HCT116 (cell line): Measurements from ENCODE around the gene IGFBPL1. TPM values are rescaled to one million over a fixed set of nuclear protein-coding genes. Genes with fewer than 3 reads are reported as not detected.

ENCODE experiments used
- ATAC-seq: fragments of 200-7000 bp; cut with Tn5 transposase; 2 replicates; pipeline ENCODE4 v1.9.1; 2020; ENCODE audit warnings: mild to moderate bottlenecking, moderate library complexity
- BruUV-seq: library from RNA; stranded (reverse); fragments of 400-500 nt; replicated peaks from 2 replicates; lab custom pipeline; 2021; lab: Mats Ljungman, UMichigan
- CTCF ChIA-PET: fragments of 300-600 bp; sonication (Branson Sonifier 250); formaldehyde crosslinking; loops from one replicate; lab custom pipeline; 2021; ENCODE audit warnings: antibody characterized with exemption; lab: Charles Lee
- POLR2A ChIA-PET: fragments of 300-600, 350-600 bp; sonication (Branson Sonifier 250); formaldehyde crosslinking; loops from one replicate; lab custom pipeline; 2021; ENCODE audit warnings: antibody characterized with exemption; lab: Charles Lee
- RAD21 ChIA-PET, 2 experiments: fragments of 300-600 bp; sonication (Branson Sonifier 250); formaldehyde crosslinking; loops; one replicate each; lab custom pipeline; 2023; ENCODE audit warnings: low total read pairs in 2 of 2; ENCODE audit not compliant: uncharacterized antibody in 2 of 2, unreplicated experiment in 2 of 2, low non-redundant PET in 1 of 2; lab: Charles Lee
- DNase-seq: peaks from one replicate; pipeline ENCODE4 v3.0.0-alpha.2; 2010; ENCODE audit warnings: low read depth, low spot score
- H2AFZ ChIP-seq: fragments of 200-600 bp; shearing (Covaris generic), sonication (generic); 2 replicates; pipeline ENCODE4 v1.6.1; 2017; ENCODE audit warnings: low read depth, mixed run types, mixed read lengths, antibody characterized with exemption, low read length; ENCODE audit not compliant: poor library complexity, severe bottlenecking
- H3K27ac ChIP-seq: 2 replicates; pipeline ENCODE4 v1.5.1; 2012; ENCODE audit warnings: low read depth, low read length
- H3K27me3 ChIP-seq: fragments of 200-600 bp; sonication (generic); 2 replicates; pipeline ENCODE4 v1.6.1; 2016; ENCODE audit warnings: mixed run types, low read length, mixed read lengths; ENCODE audit not compliant: insufficient read depth
- H3K36me3 ChIP-seq, 2 experiments: fragments of 200-500 bp in 1 of 2; fragments of 200-600 bp in 1 of 2; sonication (Bioruptor generic) in 1 of 2; sonication (generic) in 1 of 2; 2 replicates each; pipeline versions ENCODE4 v1.5.1 to v1.6.1; 2014 to 2016; ENCODE audit warnings: low read length in 2 of 2, inconsistent platforms in 1 of 2, mixed read lengths in 1 of 2, mixed run types in 1 of 2; ENCODE audit not compliant: insufficient read depth in 2 of 2, control insufficient read depth in 1 of 2
- H3K4me1 ChIP-seq, 2 experiments: fragments of 200-600 bp in 1 of 2; sonication (generic) in 1 of 2; 2 replicates each; pipeline versions ENCODE4 v1.5.1 to v1.6.1; 2012 to 2017; ENCODE audit warnings: low read length in 2 of 2, inconsistent platforms in 1 of 2, mild to moderate bottlenecking in 1 of 2, mixed read lengths in 1 of 2, mixed run types in 1 of 2, moderate library complexity in 1 of 2; ENCODE audit not compliant: insufficient read depth in 2 of 2, control insufficient read depth in 1 of 2
- H3K4me2 ChIP-seq: fragments of 200-600 bp; sonication (generic); 2 replicates; pipeline ENCODE4 v1.6.1; 2017; ENCODE audit warnings: mixed run types, low read length, mixed read lengths
- H3K4me3 ChIP-seq, 2 experiments: fragments of 200-600 bp in 1 of 2; sonication (generic) in 1 of 2; replicated peaks in 1 of 2; 2 replicates each; pipeline ENCODE4 v1.5.1; 2011 to 2016; ENCODE audit warnings: low read length in 2 of 2, control low read depth in 1 of 2, low read depth in 1 of 2, mild to moderate bottlenecking in 1 of 2, mixed read lengths in 1 of 2, mixed run types in 1 of 2
- H3K79me2 ChIP-seq: fragments of 200-600 bp; sonication (generic); 2 replicates; pipeline ENCODE4 v1.6.1; 2017; ENCODE audit warnings: mild to moderate bottlenecking, mixed run types, low read length, moderate library complexity, mixed read lengths; ENCODE audit not compliant: insufficient read depth
- H3K9ac ChIP-seq: fragments of 200-600 bp; sonication (generic); 2 replicates; pipeline ENCODE4 v1.6.1; 2016; ENCODE audit warnings: low read length, mixed read lengths
- H3K9me2 ChIP-seq: fragments of 200-600 bp; sonication (generic), shearing (Covaris generic); 2 replicates; pipeline ENCODE4 v1.6.1; 2017; ENCODE audit warnings: mixed run types, mild to moderate bottlenecking, moderate library complexity; ENCODE audit not compliant: insufficient read depth
- H3K9me3 ChIP-seq, 2 experiments: fragments of 200-500 bp in 1 of 2; fragments of 200-600 bp in 1 of 2; sonication (Bioruptor generic) in 1 of 2; sonication (generic) in 1 of 2; 2 replicates each; pipeline ENCODE4 v1.6.1; 2014 to 2017; ENCODE audit warnings: low read length in 2 of 2, mixed read lengths in 2 of 2, inconsistent platforms in 1 of 2, low read depth in 1 of 2, mild to moderate bottlenecking in 1 of 2, mixed run types in 1 of 2, moderate library complexity in 1 of 2; ENCODE audit not compliant: control insufficient read depth in 1 of 2, insufficient read depth in 1 of 2
- H4K20me1 ChIP-seq: fragments of 200-600 bp; sonication (generic), shearing (Covaris generic); 2 replicates; pipeline ENCODE4 v1.6.1; 2017; ENCODE audit warnings: mixed run types, mild to moderate bottlenecking, moderate library complexity; ENCODE audit not compliant: insufficient read depth
- CEBPB ChIP-seq: IDR thresholded peaks from 2 replicates; pipeline ENCODE4 v1.6.1; 2012; ENCODE audit warnings: low read depth
- CTCF ChIP-seq, 3 experiments: fragments of 200-600 bp in 1 of 3; sonication (generic) in 1 of 3; IDR thresholded peaks in 2 of 3; conservative IDR thresholded peaks in 1 of 3; 2 replicates each; pipeline ENCODE4 v1.5.1; 2012 to 2017; ENCODE audit warnings: low read depth in 2 of 3, low read length in 2 of 3, antibody characterized with exemption in 1 of 3, borderline replicate concordance in 1 of 3, control low read depth in 1 of 3, mild to moderate bottlenecking in 1 of 3, mixed read lengths in 1 of 3, mixed run types in 1 of 3, moderate library complexity in 1 of 3; ENCODE audit not compliant: insufficient read depth in 1 of 3
- EZH2 ChIP-seq: fragments of 200-600 bp; sonication (generic); IDR thresholded peaks from 2 replicates; pipeline ENCODE4 v1.6.1; 2017; ENCODE audit warnings: antibody characterized with exemption, mixed run types
- EZH2phosphoT487 ChIP-seq: fragments of 200-600 bp; IDR thresholded peaks from 2 replicates; pipeline ENCODE4 v1.6.1; 2018; ENCODE audit warnings: antibody characterized with exemption, borderline replicate concordance
- FOSL1 ChIP-seq: IDR thresholded peaks from 2 replicates; pipeline ENCODE4 v1.6.1; 2012; ENCODE audit warnings: low read depth
- RAD21 ChIP-seq: IDR thresholded peaks from 2 replicates; pipeline ENCODE4 v1.6.1; 2012; ENCODE audit warnings: low read depth, mild to moderate bottlenecking
- REST ChIP-seq: IDR thresholded peaks from 2 replicates; pipeline ENCODE4 v1.6.1; 2012; ENCODE audit warnings: low read depth
- SIN3A ChIP-seq: IDR thresholded peaks from 2 replicates; pipeline ENCODE4 v1.6.1; 2012; ENCODE audit warnings: low read depth
- ZFX ChIP-seq: fragments of 450-650 bp; IDR thresholded peaks from 2 replicates; pipeline ENCODE4 v1.6.1; 2017
- intact Hi-C: fragments of 100-400 bp; cut with micrococcal nuclease; formaldehyde crosslinking; loops from 2 replicates; pipeline ENCODE4 v1.10.0; 2022
- total RNA-seq: library from RNA; stranded (reverse); gene quantifications from one replicate; pipeline ENCODE4 v1.2.1, GENCODE V29; 2021; ENCODE audit not compliant: unreplicated experiment
- TF ChIP-seq, protein P1 (sequence below): IDR thresholded peaks from 2 replicates; pipeline ENCODE4 v1.6.1; 2012

Gene IGFBPL1
- total RNA-seq, 1 experiment from 2014 or later: not detected

DNA sequence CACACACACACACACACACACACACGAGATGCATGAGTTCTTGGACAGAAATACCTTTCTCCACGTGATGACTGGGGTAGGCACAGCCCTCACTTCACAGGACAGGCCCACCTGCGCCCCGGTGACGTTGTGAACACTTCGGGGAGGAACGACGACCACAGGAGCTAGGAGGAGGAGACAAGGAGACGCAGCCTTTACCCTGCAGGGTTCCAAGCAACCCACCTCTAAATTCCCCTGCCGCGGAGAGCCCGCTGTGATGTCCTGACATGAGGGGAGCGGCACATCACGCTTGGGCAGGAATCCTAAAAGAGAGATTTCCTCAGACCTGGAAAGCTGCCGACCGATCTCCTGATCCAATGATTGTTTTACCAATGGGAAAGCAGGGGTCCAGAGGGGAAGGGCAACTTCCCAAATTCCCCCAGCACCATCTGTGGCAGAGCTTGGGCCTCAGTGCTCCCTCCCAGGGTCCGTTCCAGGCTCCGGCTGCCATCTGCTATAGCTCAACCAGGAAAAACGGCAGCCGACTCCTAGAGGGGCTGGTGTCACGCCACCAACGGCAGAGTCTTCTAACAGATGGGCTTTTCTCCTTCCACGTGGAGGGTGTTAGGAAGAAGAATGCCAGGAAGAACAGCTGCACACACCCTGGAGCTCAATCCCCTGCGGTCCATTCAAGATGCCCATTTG lies 10.1 kb downstream of the IGFBPL1 start:
- no peak overlapping the region for H3K4me2 ChIP-seq
- H3K4me1 ChIP-seq: no peaks in the 10 kb centered on the region
- H3K27ac ChIP-seq: no peak overlapping the region
- no peaks in the 10 kb centered on the region for H3K36me3 ChIP-seq
- H3K9me2 ChIP-seq: no peaks in the 10 kb centered on the region
- no peaks in the 10 kb centered on the region for H4K20me1 ChIP-seq
- no TSS peak for BruUV-seq
- POLR2A ChIA-PET: no interaction called here
- CTCF ChIA-PET: no interaction called here
- no peak overlapping the region for H3K9ac ChIP-seq
- H2AFZ ChIP-seq: no peak overlapping the region
- intact Hi-C loops: no loop called here
- ATAC-seq (no peak), DNase-seq (no peak)
- no peak overlapping the region for H3K4me3 ChIP-seq
- peaks cover 17% of the 10 kb centered on the region for H3K27me3 ChIP-seq
- no peaks in the 10 kb centered on the region for H3K9me3 ChIP-seq
- no peak for TF ChIP-seq FOSL1
- TF ChIP-seq RAD21: no peak
- no peak for TF ChIP-seq CTCF (IDR thresholded peaks at IDR 0.05 in 2 of 3, conservative IDR thresholded peaks at IDR 0.05 in 1 of 3; ENCODE audit: borderline replicate concordance in 1 of 3, insufficient read depth in 1 of 3, low read depth in 2 of 3, low read length in 2 of 3)
- TF ChIP-seq CEBPB: no peak
- no peak for TF ChIP-seq ZFX
- TF ChIP-seq SIN3A: no peak
- H3K79me2 ChIP-seq: no peaks in the 10 kb centered on the region
- RAD21 ChIA-PET: no interaction called here

DNA sequence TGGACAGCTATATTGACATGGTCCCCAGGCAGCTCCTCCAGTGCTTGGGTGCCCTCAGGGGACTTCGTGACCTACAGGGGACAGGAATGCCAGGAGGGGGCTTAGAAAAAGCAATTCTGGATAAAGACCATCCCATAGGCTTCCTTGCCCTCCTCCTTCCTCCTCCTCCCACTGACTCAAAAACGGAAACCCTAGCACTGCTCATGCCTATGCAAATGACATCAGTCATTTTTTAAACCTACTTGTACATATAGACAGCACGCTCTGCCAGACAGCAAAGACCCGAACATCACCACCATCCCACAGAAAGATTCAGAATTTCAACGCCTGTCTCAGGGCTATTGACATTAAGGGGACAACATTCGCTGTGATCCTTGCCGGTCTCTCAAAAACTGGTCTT lies 11.0 kb downstream of the IGFBPL1 start:
- H2AFZ ChIP-seq: no peak overlapping the region
- H3K9me2 ChIP-seq: no peaks in the 10 kb centered on the region
- DNase-seq (no peak), ATAC-seq (no peak)
- POLR2A ChIA-PET: no interaction called here
- H3K27ac ChIP-seq: no peak overlapping the region
- no peak overlapping the region for H3K4me2 ChIP-seq
- CTCF ChIA-PET: no interaction called here
- RAD21 ChIA-PET: no interaction called here
- no peaks in the 10 kb centered on the region for H3K79me2 ChIP-seq
- no peaks in the 10 kb centered on the region for H3K36me3 ChIP-seq
- H3K4me1 ChIP-seq: no peaks in the 10 kb centered on the region
- H3K27me3 ChIP-seq: peaks cover 17% of the 10 kb centered on the region
- no peak overlapping the region for H3K4me3 ChIP-seq
- BruUV-seq: no TSS peak
- no peaks in the 10 kb centered on the region for H4K20me1 ChIP-seq
- H3K9me3 ChIP-seq: no peaks in the 10 kb centered on the region
- no peak overlapping the region for H3K9ac ChIP-seq
- intact Hi-C loops: no loop called here
- TF ChIP-seq RAD21 (no peak), EZH2phosphoT487 (no peak), EZH2 (no peak), REST (no peak), CTCF (IDR thresholded peaks at IDR 0.05 in 2 of 3, conservative IDR thresholded peaks at IDR 0.05 in 1 of 3; ENCODE audit: borderline replicate concordance in 1 of 3, insufficient read depth in 1 of 3, low read depth in 2 of 3, low read length in 2 of 3) (no peak)
- TF ChIP-seq, protein P1, sequence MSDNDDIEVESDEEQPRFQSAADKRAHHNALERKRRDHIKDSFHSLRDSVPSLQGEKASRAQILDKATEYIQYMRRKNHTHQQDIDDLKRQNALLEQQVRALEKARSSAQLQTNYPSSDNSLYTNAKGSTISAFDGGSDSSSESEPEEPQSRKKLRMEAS: no peak
